ENCODE results near the gene GRIFIN.

The GRIFIN gene

GRCh38 chr7:2512179-2512661 is 36.0 kb upstream of the GRIFIN start:
- DNase-seq: no peak

GRCh38 chr7:2511769-2512168 is 35.6 kb upstream of the GRIFIN start:
- no peak for DNase-seq

GRCh38 chr7:2510909-2511768 is 34.9 kb upstream of the GRIFIN start:
- DNase-seq: no peak

- DNase-seq: no peak
Observed at GRCh38 chr7:2510130-2510776, 34.1 kb upstream of the GRIFIN start.

- no peak for DNase-seq
Observed at GRCh38 chr7:2509298-2509906, 33.2 kb upstream of the GRIFIN start.

- DNase-seq: no peak
Observed at GRCh38 chr7:2508327-2509215, 32.4 kb upstream of the GRIFIN start.

- DNase-seq: no peak
Observed at GRCh38 chr7:2507917-2508306, 31.7 kb upstream of the GRIFIN start.

GRCh38 chr7:2507208-2507916 is 31.2 kb upstream of the GRIFIN start:
- DNase-seq: no peak

- DNase-seq: no peak
Observed at GRCh38 chr7:2505401-2505800, 29.2 kb upstream of the GRIFIN start.

- no peak for DNase-seq
Observed at GRCh38 chr7:2504889-2505375, 28.7 kb upstream of the GRIFIN start.

GRCh38 chr7:2504128-2504888 is 28.1 kb upstream of the GRIFIN start:
- no peak for DNase-seq

GRCh38 chr7:2503056-2503941 is 27.1 kb upstream of the GRIFIN start:
- DNase-seq: no peak

GRCh38 chr7:2502647-2502966 is 26.4 kb upstream of the GRIFIN start:
- DNase-seq: no peak

GRCh38 chr7:2501947-2502646 is 25.9 kb upstream of the GRIFIN start:
- no peak for DNase-seq

- no peak for DNase-seq
Observed at GRCh38 chr7:2500701-2501100, 24.5 kb upstream of the GRIFIN start.

GRCh38 chr7:2499719-2500430 is 23.7 kb upstream of the GRIFIN start:
- no peak for DNase-seq

GRCh38 chr7:2499181-2499580 is 23.0 kb upstream of the GRIFIN start:
- DNase-seq: no peak

GRCh38 chr7:2498708-2499107 is 22.5 kb upstream of the GRIFIN start:
- DNase-seq: no peak

Data from right forelimb (tissue), 1 donor.